ENCODE data around the gene SIL1. TPM values are rescaled to one million over a fixed set of nuclear protein-coding genes. Genes with fewer than 3 reads are reported as not detected.

The SIL1 gene
- polyA plus RNA-seq, 1 experiment, result 90.5 TPM

DNA sequence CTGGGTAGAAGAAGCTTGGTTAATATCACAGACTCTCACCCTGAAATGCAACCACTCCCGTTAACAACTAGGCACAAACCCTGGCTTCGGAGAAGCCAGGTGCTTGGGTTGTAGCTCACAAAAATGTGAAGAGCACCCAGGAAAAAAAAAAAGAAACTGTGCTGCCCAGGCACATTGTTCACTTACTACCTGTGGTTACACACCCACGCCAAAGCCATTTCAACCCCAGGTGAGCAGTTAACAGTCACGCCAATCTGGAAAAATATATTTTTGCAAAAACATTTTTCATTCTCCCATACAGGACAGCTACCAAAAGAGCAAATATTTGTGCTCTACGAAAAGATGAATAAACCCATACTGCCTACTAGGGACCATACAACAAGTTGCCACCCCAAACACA, 49.2 kb downstream of the SIL1 start:
- ChIA-PET POLR2A (no interaction called here), CTCF (interaction anchor here (1.2 to 1.7 kb wide), 4 partner anchors 8 to 14 kb away, joined by 3 to 6 read pairs (median 3); no protein-coding TSS in a partner anchor)

DNA sequence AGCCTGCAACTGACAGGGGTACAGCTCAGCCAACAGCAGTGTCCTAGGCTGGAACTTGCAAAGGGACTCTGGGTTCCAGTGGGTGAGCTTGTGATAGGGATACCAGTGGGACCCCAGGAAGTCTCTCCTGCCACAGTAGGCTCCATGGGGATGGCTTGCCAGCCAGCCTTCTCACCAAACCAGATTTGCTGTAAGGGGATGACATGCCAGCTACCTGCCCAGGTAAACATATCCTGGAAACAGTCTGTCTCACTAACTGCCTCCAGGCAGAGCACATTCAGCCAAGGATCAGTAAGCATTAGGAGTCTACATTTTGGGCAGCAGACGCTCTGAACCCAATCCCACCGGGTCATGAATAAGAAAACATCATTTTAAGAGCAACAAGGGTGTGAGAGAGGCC, 49.9 kb downstream of the SIL1 start:
- CTCF ChIA-PET, result interaction anchor here (1.2 to 1.7 kb wide), 3 partner anchors 8 to 14 kb away, joined by 3 to 6 read pairs (median 3); no protein-coding TSS in a partner anchor
- no peak overlapping the region for H3K4me3 ChIP-seq (ENCODE audit: low read depth, low read length)
- H3K27me3 ChIP-seq (ENCODE audit: control insufficient read depth, insufficient read depth, low read length), result no peaks in the 10 kb centered on the region
- no peak for DNase-seq (ENCODE audit: low read depth)
- TF ChIP-seq, protein P1, sequence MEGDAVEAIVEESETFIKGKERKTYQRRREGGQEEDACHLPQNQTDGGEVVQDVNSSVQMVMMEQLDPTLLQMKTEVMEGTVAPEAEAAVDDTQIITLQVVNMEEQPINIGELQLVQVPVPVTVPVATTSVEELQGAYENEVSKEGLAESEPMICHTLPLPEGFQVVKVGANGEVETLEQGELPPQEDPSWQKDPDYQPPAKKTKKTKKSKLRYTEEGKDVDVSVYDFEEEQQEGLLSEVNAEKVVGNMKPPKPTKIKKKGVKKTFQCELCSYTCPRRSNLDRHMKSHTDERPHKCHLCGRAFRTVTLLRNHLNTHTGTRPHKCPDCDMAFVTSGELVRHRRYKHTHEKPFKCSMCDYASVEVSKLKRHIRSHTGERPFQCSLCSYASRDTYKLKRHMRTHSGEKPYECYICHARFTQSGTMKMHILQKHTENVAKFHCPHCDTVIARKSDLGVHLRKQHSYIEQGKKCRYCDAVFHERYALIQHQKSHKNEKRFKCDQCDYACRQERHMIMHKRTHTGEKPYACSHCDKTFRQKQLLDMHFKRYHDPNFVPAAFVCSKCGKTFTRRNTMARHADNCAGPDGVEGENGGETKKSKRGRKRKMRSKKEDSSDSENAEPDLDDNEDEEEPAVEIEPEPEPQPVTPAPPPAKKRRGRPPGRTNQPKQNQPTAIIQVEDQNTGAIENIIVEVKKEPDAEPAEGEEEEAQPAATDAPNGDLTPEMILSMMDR (IDR thresholded peaks at IDR 0.05; ENCODE audit: insufficient read depth, low read depth, low read length), result no peak
- POLR2A ChIA-PET, result no interaction called here
- no peaks in the 10 kb centered on the region for H3K36me3 ChIP-seq (ENCODE audit: control insufficient read depth, insufficient read depth, low read length)

More for the DNA sequence above, 49.2 kb downstream of the SIL1 start:
- Histone ChIP-seq H3K27me3 (ENCODE audit: control insufficient read depth, insufficient read depth, low read length) (no peaks in the 10 kb centered on the region), H3K4me3 (ENCODE audit: low read depth, low read length) (no peak overlapping the region), H3K36me3 (ENCODE audit: control insufficient read depth, insufficient read depth, low read length) (no peaks in the 10 kb centered on the region)
- no peak for DNase-seq (ENCODE audit: low read depth)
- TF ChIP-seq, protein P1 (IDR thresholded peaks at IDR 0.05; ENCODE audit: insufficient read depth, low read depth, low read length), result no peak

DNA sequence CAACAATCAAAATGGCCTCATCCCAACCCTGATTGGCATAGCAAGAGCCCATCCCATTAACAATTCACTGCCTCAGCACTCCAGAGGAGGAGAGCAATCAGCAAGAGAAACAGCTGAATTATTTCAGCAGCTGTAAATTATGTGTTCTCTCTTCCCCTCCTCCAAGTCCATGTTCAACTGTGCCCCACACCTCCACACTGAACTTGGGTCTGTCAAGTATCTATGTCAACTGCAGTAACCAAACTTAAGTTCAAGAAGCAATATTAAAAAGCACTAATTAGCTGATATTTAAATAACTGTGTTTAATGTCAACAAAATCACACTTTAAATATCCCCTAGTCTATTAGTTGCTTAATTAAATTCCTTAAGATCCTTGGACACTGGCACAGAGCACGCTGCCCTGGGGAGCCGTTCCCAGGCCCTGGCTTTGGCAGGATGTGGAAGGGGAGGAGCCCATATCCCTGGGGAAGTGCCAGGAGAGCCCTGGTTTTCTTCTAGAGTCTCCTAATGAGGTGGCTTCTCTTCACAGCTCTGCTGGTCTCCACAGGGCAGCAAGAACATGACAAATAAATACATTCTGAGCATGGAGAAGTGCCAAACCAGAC, 50.6 kb downstream of the SIL1 start:
- Histone ChIP-seq H3K4me3 (ENCODE audit: low read depth, low read length) (no peak overlapping the region), H3K36me3 (ENCODE audit: control insufficient read depth, insufficient read depth, low read length) (no peaks in the 10 kb centered on the region), H3K27me3 (ENCODE audit: control insufficient read depth, insufficient read depth, low read length) (no peaks in the 10 kb centered on the region)
- POLR2A ChIA-PET, result interaction anchor here (0.6 kb wide), 2 partner anchors 16 to 17 kb away, joined by 3 to 5 read pairs; no protein-coding TSS in a partner anchor
- DNase-seq (ENCODE audit: low read depth), result no peak
- CTCF ChIA-PET, result interaction anchor here (1.5 kb wide), 1 partner anchor 15 kb away, joined by 3 read pairs; no protein-coding TSS in a partner anchor
- TF ChIP-seq, protein P1 (IDR thresholded peaks at IDR 0.05; ENCODE audit: insufficient read depth, low read depth, low read length), result no peak

DNA sequence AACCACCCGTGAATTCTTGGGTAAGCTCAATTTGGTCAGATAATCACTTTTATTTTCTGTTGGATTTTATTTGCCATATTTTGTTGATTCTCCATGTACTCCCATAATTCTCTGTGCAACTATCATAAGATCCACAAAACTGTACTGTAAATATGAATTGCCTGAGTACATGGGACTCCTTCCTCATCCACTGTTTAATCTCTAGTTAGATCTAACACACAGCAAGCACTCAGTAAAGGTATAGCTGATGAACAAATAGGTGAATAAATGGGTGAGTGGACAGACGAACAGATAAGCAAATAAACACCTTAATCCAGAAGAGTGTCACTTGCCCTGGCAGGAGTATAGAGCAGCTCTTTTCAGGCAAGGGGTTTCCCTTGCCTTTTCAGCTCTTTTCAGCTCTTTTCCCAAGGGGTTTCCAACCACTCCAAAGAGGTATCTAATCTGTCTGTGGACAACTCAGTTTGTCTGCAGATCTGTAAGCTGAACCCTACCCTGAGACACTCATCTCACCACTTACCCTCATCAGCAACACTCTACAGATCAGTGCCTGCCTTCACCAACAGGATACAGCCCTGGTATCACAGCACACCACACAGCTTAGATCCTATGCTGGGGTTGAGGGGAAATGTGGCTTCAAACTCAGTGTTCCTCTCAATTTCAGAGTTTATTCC, 51.2 kb downstream of the SIL1 start:
- CTCF ChIA-PET, result no interaction called here
- Histone ChIP-seq H3K27me3 (ENCODE audit: control insufficient read depth, insufficient read depth, low read length) (no peaks in the 10 kb centered on the region), H3K36me3 (ENCODE audit: control insufficient read depth, insufficient read depth, low read length) (no peaks in the 10 kb centered on the region), H3K4me3 (ENCODE audit: low read depth, low read length) (no peak overlapping the region)
- no peak for DNase-seq (ENCODE audit: low read depth)
- POLR2A ChIA-PET, result no interaction called here
- TF ChIP-seq, protein P1 (IDR thresholded peaks at IDR 0.05; ENCODE audit: insufficient read depth, low read depth, low read length), result no peak

DNA sequence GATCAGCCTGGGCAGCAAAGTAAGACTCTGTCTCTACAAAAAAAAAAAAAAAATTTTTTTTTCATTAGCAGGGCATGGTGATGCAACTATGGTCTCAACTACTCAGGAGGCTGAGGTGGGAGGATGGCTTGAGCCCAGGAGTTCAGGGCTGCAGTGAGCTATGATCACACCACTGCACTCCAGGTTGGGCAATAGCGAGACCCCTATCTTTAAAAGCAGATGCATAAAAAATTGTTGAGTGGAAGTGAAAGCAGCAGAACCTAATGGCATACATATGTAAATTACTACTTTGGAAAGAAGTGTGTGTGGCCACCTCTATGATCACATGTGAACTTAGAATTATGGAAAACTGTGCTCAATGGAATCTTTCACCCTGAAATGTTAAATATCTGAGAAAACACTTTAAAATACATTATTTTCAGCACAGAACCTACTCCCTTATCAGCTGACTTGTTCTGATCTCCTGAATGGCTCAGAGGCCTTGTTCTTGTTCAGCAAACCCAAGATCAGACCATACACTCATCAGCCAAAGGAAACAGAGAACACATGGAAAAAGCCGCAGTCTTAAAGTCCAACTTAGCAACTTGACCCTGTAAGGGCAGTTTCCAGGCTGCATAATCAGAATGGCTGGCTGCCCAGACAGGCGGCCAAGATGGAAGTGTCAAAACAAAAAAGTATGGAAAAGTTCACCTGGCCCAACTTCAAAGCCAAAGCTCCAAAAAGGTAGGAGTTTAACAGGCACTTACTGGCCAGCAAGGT, 56.5 kb downstream of the SIL1 start:
- ChIA-PET CTCF (interaction anchor here (0.8 to 1.4 kb wide), 3 partner anchors 8 to 362 kb away, joined by 3 to 6 read pairs (median 4); no protein-coding TSS in a partner anchor), POLR2A (interaction anchor here (0.5 kb wide), 1 partner anchor 121 kb away, joined by 3 read pairs; no protein-coding TSS in a partner anchor)
- H3K27me3 ChIP-seq (ENCODE audit: control insufficient read depth, insufficient read depth, low read length), result no peaks in the 10 kb centered on the region
- TF ChIP-seq, protein P1 (IDR thresholded peaks at IDR 0.05; ENCODE audit: insufficient read depth, low read depth, low read length), result no peak
- no peak overlapping the region for H3K4me3 ChIP-seq (ENCODE audit: low read depth, low read length)
- H3K36me3 ChIP-seq (ENCODE audit: control insufficient read depth, insufficient read depth, low read length), result no peaks in the 10 kb centered on the region
- no peak for DNase-seq (ENCODE audit: low read depth)

Data from BJ (cell line).